NOMO-1 treated with dmso at 0.1 percent for 144 hours (cell line): Measurements from ENCODE around the gene NPM3.

Experiments
- DNase-seq: peaks from one replicate; lab custom pipeline; 2025; ENCODE audit not compliant: unreplicated experiment; lab: John Stamatoyannopoulos, UW

Gene NPM3

GRCh38 chr10:101782811-101783735 lies at the start of gene NPM3:
Gene NPM3 (minus strand): TSS chr10:101783446. CDS start chr10:101783390, 56 bp downstream.
- DNase-seq, result peak; percentile 65

- DNase-seq, result no peak
These were observed 49.1 kb upstream of the NPM3 start for GRCh38 chr10:101832325-101832771.

GRCh38 chr10:101831169-101831811 lies 48.0 kb upstream of the NPM3 start:
- no peak for DNase-seq

GRCh38 chr10:101830322-101831168 lies 47.3 kb upstream of the NPM3 start:
- peak; percentile 82 for DNase-seq

GRCh38 chr10:101829561-101830315 lies 46.5 kb upstream of the NPM3 start:
- no peak for DNase-seq

GRCh38 chr10:101828766-101829551 lies 45.7 kb upstream of the NPM3 start:
- DNase-seq, result no peak

- no peak for DNase-seq
These were observed 44.8 kb upstream of the NPM3 start for GRCh38 chr10:101827919-101828600.

- DNase-seq, result no peak
These were observed 43.7 kb upstream of the NPM3 start for GRCh38 chr10:101826852-101827434.

- DNase-seq, result no peak
These were observed 41.5 kb upstream of the NPM3 start for GRCh38 chr10:101824736-101825135.

GRCh38 chr10:101818872-101819633 lies 35.8 kb upstream of the NPM3 start:
- no peak for DNase-seq

- DNase-seq, result peak; percentile 99
These were observed 35.0 kb upstream of the NPM3 start, which contains the start of gene OGA for GRCh38 chr10:101818119-101818871. Gene OGA (minus strand): TSS chr10:101818444. CDS start chr10:101818022, 422 bp downstream.

GRCh38 chr10:101817337-101818118 lies 34.3 kb upstream of the NPM3 start:
- peak; percentile 59 for DNase-seq

- DNase-seq, result no peak
These were observed 33.7 kb upstream of the NPM3 start for GRCh38 chr10:101816913-101817336.

- no peak for DNase-seq
These were observed 33.1 kb upstream of the NPM3 start for GRCh38 chr10:101816376-101816775.

GRCh38 chr10:101814466-101815071 lies 31.3 kb upstream of the NPM3 start:
- no peak for DNase-seq

GRCh38 chr10:101812606-101813005 lies 29.4 kb upstream of the NPM3 start:
- DNase-seq, result no peak
